HUDEP-2 (cell line): Measurements from ENCODE around the gene MS4A8.
"Not testable (repeated sequence)": the region's sequence is repeated elsewhere in the genome, so short reads cannot be mapped to it uniquely, and the experiment has no call there.

Experiments
- DNase-seq, 76 experiments: peaks; one replicate each; lab custom pipeline; 2025; ENCODE audit not compliant: unreplicated experiment in 76 of 76; lab: John Stamatoyannopoulos, UW

MS4A8 gene

GRCh38 chr11:60724420-60724819, 25.0 kb downstream of the MS4A8 start, which contains the start of gene MS4A18:
Gene MS4A18 (plus strand): TSS chr11:60724720.
- DNase-seq: no peak

DNA sequence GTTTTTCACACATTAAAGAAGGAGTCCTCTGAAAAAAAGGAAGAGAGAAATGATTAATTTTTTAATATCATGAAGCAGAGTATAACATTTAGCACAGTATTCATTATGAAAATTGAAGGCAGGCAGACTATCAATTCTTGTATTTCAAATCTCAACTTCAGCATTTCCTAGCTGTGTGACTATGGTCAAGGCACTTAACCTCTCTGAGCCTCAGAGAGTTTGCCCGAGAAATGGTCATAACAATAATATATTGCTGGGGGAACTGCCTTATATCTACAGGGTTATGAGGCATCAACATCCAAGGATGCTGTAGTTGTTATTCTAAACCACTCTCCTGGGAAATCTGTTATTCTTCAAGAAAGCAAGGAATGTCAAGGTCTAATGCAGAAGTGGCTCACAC, 26.2 kb downstream of the MS4A8 start:
- DNase-seq: no peak

GRCh38 chr11:60731586-60731985, 32.2 kb downstream of the MS4A8 start:
- DNase-seq: no peak

DNA sequence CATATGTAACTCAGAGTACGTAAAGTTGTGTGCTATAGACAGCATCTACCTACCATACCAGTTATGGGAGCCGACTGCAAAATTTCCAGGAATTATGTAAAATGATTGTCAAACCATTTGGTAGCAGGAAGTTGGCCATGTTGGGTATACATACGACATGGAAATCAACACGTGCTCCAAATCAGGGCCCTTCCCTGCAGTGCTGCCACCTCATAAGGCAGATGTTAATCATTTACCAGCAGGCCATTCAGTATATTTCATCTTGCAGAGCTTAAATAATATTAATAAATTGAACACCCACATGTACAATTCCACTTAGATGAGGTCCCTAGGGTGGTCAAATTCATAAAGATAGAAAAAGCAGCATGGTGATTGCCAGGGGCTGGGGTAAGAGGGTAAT, 34.9 kb downstream of the MS4A8 start:
- no peak for DNase-seq

DNA sequence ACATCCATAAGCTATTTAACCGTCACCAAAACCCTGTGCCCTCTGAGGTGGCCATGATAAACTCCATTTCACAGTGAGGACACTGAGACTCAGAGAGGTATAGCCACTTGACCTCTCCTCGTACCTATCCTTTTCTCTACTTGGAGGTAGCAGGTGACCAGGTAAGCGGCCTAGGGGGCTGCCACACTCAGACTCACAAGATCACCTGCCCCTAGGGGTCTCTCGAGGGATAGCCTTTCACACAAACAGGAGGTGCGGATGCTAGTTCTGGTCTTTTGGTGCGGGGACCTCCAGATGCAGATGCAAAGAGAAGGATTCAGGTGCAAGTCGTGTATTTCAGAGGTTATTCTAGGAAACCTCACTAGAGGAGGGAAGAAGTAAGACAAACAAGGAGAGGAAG, 39.7 kb downstream of the MS4A8 start:
- DNase-seq: no peak

GRCh38 chr11:60740573-60740972, 41.2 kb downstream of the MS4A8 start:
- no peak for DNase-seq

GRCh38 chr11:60741421-60741820, 42.0 kb downstream of the MS4A8 start:
- DNase-seq: no peak

DNA sequence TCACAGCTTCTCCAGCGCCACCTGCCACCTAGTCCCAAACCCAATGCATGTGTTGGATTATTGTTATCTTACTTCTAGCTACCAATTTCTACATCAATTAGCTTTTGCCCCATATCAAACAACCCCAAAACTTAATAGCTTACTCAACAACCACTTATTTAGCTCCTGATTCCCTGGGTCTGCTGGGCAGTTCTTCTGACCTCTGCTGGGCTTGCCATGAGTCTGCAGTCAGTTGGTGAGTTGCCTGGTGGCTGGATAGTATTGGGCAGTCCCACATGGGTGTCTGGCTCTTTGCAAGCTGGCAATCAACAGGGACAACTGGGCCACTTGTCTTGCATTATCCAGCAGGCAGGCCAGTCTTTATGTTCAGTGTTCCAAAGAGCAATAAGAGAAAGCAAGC, 43.6 kb downstream of the MS4A8 start:
- no peak for DNase-seq

GRCh38 chr11:60744114-60744513, 44.7 kb downstream of the MS4A8 start:
- no peak for DNase-seq

- no peak for DNase-seq
Measured at GRCh38 chr11:60747359-60747873, 48.0 kb downstream of the MS4A8 start.

- no peak for DNase-seq
Measured at GRCh38 chr11:60748225-60748624, 48.8 kb downstream of the MS4A8 start.

DNA sequence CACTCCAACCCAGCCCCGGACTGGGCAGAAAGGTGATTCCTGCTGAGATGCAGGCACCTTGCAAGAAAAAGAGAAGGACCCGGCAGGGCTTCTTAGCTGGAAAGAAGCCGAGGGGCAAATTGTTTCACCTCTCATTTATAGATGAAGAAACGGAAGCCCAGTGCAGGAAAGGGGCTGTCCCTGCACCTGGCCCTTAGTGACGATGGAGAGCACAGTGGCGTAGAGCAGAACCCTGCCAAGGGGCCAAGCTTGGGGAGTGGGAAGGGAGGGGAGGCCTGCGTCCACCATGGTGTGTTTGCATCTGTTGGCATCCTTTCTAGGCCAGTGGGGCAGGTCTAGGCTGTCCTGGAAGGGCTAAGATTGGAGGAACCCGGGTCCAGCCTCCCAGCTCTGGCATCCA, 49.4 kb downstream of the MS4A8 start:
- DNase-seq: no peak

GRCh38 chr11:60750911-60751310, 51.5 kb downstream of the MS4A8 start:
- DNase-seq: no peak

DNA sequence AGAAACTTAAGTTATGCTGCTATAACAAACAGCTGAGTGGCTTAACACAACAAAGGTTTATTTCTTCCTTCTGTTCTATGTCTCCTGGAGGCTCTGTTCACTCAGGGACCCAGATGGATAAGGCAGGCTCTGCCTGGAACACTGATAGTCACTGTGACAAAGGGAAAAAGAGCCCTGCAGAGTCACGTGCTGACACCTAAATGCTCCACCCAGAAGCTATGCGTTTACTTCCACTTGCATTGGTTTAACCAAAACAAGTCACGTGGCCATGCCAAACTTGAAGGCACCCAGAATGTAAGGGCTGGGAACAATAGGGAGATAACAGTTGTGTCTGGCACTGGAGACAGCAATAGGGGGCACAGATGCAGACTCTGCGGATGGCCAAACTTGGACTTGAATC, 53.9 kb downstream of the MS4A8 start:
- DNase-seq: peak in 2 of 76 experiments; percentile 1 to 3

GRCh38 chr11:60754887-60755286, 55.5 kb downstream of the MS4A8 start:
- no peak for DNase-seq

GRCh38 chr11:60756307-60757032, 57.1 kb downstream of the MS4A8 start, which contains the start of gene MS4A15:
Gene MS4A15 (plus strand): TSS chr11:60756867. CDS start chr11:60763734, 6,867 bp downstream.
- peak in 3 of 76 experiments; percentile 6 to 17 (median 15) for DNase-seq

DNA sequence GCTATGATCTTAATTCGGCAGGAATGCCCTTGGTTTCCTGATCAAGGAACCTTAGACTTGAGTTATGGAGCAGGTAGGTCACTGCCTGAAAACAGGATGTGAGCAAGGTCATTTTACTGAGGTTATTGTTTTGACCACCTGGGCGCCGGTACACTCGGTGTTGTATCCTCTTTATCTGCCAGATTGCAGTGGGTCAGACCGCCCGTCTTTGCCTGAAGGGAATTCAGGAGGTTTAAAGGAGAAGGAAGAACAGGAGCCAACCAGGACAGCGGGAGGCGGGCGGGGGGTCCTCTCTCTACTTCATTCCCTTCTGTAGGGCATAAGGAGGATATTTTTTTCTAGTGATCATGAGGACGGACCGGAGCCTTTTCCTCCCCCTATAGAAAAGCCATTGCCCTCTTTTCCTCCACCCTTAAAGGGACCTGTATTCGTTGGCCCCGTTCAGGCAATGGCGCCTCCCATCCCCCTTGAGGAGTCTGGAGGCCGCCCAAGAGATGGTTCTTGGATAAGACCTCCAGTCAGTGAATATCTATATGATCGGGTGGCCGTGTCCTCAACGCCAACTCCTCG, 57.9 kb downstream of the MS4A8 start:
- DNase-seq: no peak

GRCh38 chr11:60758671-60759070, 59.3 kb downstream of the MS4A8 start:
- not testable (repeated sequence) for DNase-seq

GRCh38 chr11:60759438-60760225, 60.2 kb downstream of the MS4A8 start:
- not testable (repeated sequence) for DNase-seq

DNA sequence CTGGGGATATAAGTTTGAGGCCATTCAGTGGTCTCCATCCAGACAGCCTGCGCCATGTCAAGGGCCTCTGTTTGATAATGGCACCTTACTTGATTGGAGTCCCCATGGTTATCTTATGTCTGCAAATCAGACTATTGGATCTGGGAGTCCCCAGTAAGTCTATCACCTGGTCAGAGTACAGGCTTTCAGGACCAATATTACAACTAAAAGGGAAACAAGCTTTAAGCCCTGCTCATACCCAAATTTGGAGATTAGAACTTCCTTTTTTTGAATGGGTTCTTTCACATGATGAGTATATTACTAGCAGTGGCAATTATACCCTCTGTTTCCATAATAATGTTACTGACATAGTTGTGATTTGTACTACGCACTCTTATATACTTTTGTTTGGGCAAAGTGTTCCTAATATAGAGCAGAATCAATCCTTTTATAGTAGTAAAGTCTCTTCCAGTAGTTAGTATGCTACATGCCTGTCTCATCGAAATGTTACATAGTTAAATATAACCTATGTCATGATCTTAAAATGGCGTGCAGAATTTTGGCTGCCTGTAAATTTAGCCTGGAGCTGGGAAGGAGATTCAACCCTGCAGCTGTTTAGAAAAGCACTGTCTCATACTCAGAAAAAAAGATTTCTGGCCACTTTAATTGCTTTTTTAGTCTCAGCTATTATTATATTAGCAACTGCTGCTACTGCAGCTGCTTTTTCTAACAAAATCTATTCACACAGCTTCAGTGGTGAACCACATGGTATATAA, 62.2 kb downstream of the MS4A8 start:
- DNase-seq: no peak
